ENCODE measurements around the gene TRPM4.

TRPM4 gene

GRCh38 chr19:49243726-49244125 is 86.1 kb downstream of the TRPM4 start:
- no peaks in the 10 kb centered on the region for H3K36me3 ChIP-seq
- peak overlapping the region; percentile 14; the same call in 1 of the 2 replicates for H3K4me2 ChIP-seq
- no peak overlapping the region for H3K27ac ChIP-seq
- no peak overlapping the region for H3K9ac ChIP-seq
- H3K27me3 ChIP-seq: no peaks in the 10 kb centered on the region
- no peak for TF ChIP-seq Cebpa-rat (IDR thresholded peaks at IDR 0.05)
- no peaks in the 10 kb centered on the region for H4K20me1 ChIP-seq
- H3K4me3 ChIP-seq: no peak overlapping the region
- H3K4me1 ChIP-seq: peaks cover 7% of the 10 kb centered on the region
- H3K9me3 ChIP-seq: no peaks in the 10 kb centered on the region

GRCh38 chr19:49244256-49244655 is 86.7 kb downstream of the TRPM4 start:
- H3K27me3 ChIP-seq: no peaks in the 10 kb centered on the region
- no peak overlapping the region for H3K4me3 ChIP-seq
- TF ChIP-seq Cebpa-rat (IDR thresholded peaks at IDR 0.05): no peak
- no peak overlapping the region for H3K4me2 ChIP-seq
- H3K27ac ChIP-seq: no peak overlapping the region
- no peaks in the 10 kb centered on the region for H3K9me3 ChIP-seq
- H3K9ac ChIP-seq: no peak overlapping the region
- H3K36me3 ChIP-seq: no peaks in the 10 kb centered on the region
- peaks cover 7% of the 10 kb centered on the region for H3K4me1 ChIP-seq
- no peaks in the 10 kb centered on the region for H4K20me1 ChIP-seq

- Histone ChIP-seq H4K20me1 (no peaks in the 10 kb centered on the region), H3K27me3 (no peaks in the 10 kb centered on the region), H3K36me3 (no peaks in the 10 kb centered on the region), H3K9ac (no peak overlapping the region), H3K9me3 (no peaks in the 10 kb centered on the region), H3K4me1 (peaks cover 7% of the 10 kb centered on the region), H3K4me2 (no peak overlapping the region), H3K4me3 (no peak overlapping the region), H3K27ac (no peak overlapping the region)
- no peak for TF ChIP-seq Cebpa-rat (IDR thresholded peaks at IDR 0.05)
These were observed 90.1 kb downstream of the TRPM4 start for GRCh38 chr19:49247676-49248075.

GRCh38 chr19:49249933-49250332 is 92.3 kb downstream of the TRPM4 start:
- H3K9me3 ChIP-seq: no peaks in the 10 kb centered on the region
- no peak overlapping the region for H3K4me2 ChIP-seq
- no peaks in the 10 kb centered on the region for H4K20me1 ChIP-seq
- H3K27me3 ChIP-seq: no peaks in the 10 kb centered on the region
- TF ChIP-seq Cebpa-rat (IDR thresholded peaks at IDR 0.05): no peak
- H3K9ac ChIP-seq: no peak overlapping the region
- no peak overlapping the region for H3K4me3 ChIP-seq
- no peaks in the 10 kb centered on the region for H3K4me1 ChIP-seq
- H3K27ac ChIP-seq: no peak overlapping the region
- no peaks in the 10 kb centered on the region for H3K36me3 ChIP-seq

- H3K9ac ChIP-seq: no peak overlapping the region
- no peak for TF ChIP-seq Cebpa-rat (IDR thresholded peaks at IDR 0.05)
These were observed 98.1 kb downstream of the TRPM4 start for GRCh38 chr19:49255674-49256073.

GRCh38 chr19:49256691-49257090 is 99.1 kb downstream of the TRPM4 start:
- Histone ChIP-seq H3K27ac (no peak overlapping the region), H3K4me1 (no peaks in the 10 kb centered on the region), H3K27me3 (no peaks in the 10 kb centered on the region)

More at GRCh38 chr19:49255674-49256073, 98.1 kb downstream of the TRPM4 start:
- no peak overlapping the region for H3K27ac ChIP-seq
- no peaks in the 10 kb centered on the region for H3K36me3 ChIP-seq
- H3K27me3 ChIP-seq: no peaks in the 10 kb centered on the region
- H3K4me2 ChIP-seq: no peak overlapping the region
- H4K20me1 ChIP-seq: no peaks in the 10 kb centered on the region
- H3K9me3 ChIP-seq: peaks cover 17% of the 10 kb centered on the region
- no peaks in the 10 kb centered on the region for H3K4me1 ChIP-seq
- H3K4me3 ChIP-seq: no peak overlapping the region

More at GRCh38 chr19:49256691-49257090, 99.1 kb downstream of the TRPM4 start:
- Histone ChIP-seq H3K9ac (no peak overlapping the region), H3K4me3 (no peak overlapping the region), H3K4me2 (no peak overlapping the region), H3K9me3 (peaks cover 17% of the 10 kb centered on the region), H4K20me1 (no peaks in the 10 kb centered on the region), H3K36me3 (no peaks in the 10 kb centered on the region)
- no peak for TF ChIP-seq Cebpa-rat (IDR thresholded peaks at IDR 0.05)

All from BLaER1 (cell line).